Upper lobe of left lung (tissue), 6 donors: ENCODE measurements around the gene TRIM29. TPM values are rescaled to one million over a fixed set of nuclear protein-coding genes. Genes with fewer than 3 reads are reported as not detected.
A peak's percentile ranks its signal among the peaks of the same experiment; 100 is the strongest.

Source experiments
- ATAC-seq, 2 donors: fragments of 200-7000 bp; cut with Tn5 transposase; one replicate each; pipeline ENCODE4 v1.9.1; 2022; ENCODE audit warnings: mild to moderate bottlenecking in 2 of 2, moderate library complexity in 2 of 2; ENCODE audit not compliant: low FRiP score in 2 of 2
- DNase-seq, 2 donors: peaks; one replicate each; pipeline ENCODE4 v3.0.0-alpha.2; 2019 to 2020
- H3K27ac ChIP-seq, 4 donors: fragments of 200-600 bp; sonication (generic); one replicate each; pipeline ENCODE4 v1.5.1; 2016 to 2019
- H3K27me3 ChIP-seq, 4 donors: fragments of 200-600 bp; sonication (generic); one replicate each; pipeline ENCODE4 v1.5.1; 2017 to 2019
- H3K36me3 ChIP-seq, 4 donors: fragments of 200-600 bp; sonication (generic); one replicate each; pipeline ENCODE4 v1.5.1; 2016 to 2019
- H3K4me1 ChIP-seq, 4 donors: fragments of 200-600 bp; sonication (generic); one replicate each; pipeline ENCODE4 v1.5.1; 2018 to 2019
- H3K4me3 ChIP-seq, 4 donors: fragments of 200-600 bp; sonication (generic); one replicate each; pipeline ENCODE4 v1.5.1; 2017 to 2019; ENCODE audit warnings: mild to moderate bottlenecking in 2 of 4, moderate library complexity in 1 of 4
- H3K9me3 ChIP-seq, 4 donors: fragments of 200-600 bp; sonication (generic); one replicate each; pipeline ENCODE4 v1.5.1; 2018 to 2019
- EP300 ChIP-seq, 4 donors: sonication (generic); formaldehyde crosslinking; IDR thresholded peaks; one replicate each; pipeline ENCODE4 v1.5.1; 2017; ENCODE audit warnings: antibody characterized with exemption in 4 of 4, control low read depth in 2 of 4
- POLR2A ChIP-seq, 4 donors: fragments of 450-650 bp; IDR thresholded peaks; one replicate each; pipeline ENCODE4 v1.5.1; 2016 to 2017; ENCODE audit warnings: antibody characterized with exemption in 4 of 4, mild to moderate bottlenecking in 2 of 4
- POLR2AphosphoS5 ChIP-seq, 2 donors: sonication (generic); formaldehyde crosslinking; IDR thresholded peaks; one replicate each; pipeline ENCODE4 v1.5.1; 2017; ENCODE audit warnings: antibody characterized with exemption in 2 of 2
- WGBS, 2 donors: methylation state at CpG; one replicate each; pipeline ENCODE4 v1.1.5; 2017 to 2018; 5-methylcytosine and 5-hydroxymethylcytosine counted together
- total RNA-seq, 6 donors: library from RNA; depleted of rRNA in 4 of 6; stranded (reverse); fragments of >200 nt in 4 of 6; gene quantifications; one replicate each; pipeline versions ENCODE4 v1.1.0 to v1.2.1, GENCODE V29; 2016 to 2021
- TF ChIP-seq, protein P1 (sequence below), 6 experiments: fragments of 450-650 bp in 4 of 6; fragments of 200-600 bp in 2 of 6; sonication (generic) in 2 of 6; IDR thresholded peaks; one replicate each; pipeline ENCODE4 v1.5.1; 2016 to 2019; ENCODE audit warnings: antibody characterized with exemption in 6 of 6
- donor health status: DM: no; HTN: no; CAD: no; lungs with moderate emphysema.
- donor health status: DM: no; HTN: yes; CAD: no; lungs with severe emphysema.

The TRIM29 gene
- total RNA-seq, 6 donors from 2014 or later, result 2.3 to 36.7 (median 8.4) TPM

DNA sequence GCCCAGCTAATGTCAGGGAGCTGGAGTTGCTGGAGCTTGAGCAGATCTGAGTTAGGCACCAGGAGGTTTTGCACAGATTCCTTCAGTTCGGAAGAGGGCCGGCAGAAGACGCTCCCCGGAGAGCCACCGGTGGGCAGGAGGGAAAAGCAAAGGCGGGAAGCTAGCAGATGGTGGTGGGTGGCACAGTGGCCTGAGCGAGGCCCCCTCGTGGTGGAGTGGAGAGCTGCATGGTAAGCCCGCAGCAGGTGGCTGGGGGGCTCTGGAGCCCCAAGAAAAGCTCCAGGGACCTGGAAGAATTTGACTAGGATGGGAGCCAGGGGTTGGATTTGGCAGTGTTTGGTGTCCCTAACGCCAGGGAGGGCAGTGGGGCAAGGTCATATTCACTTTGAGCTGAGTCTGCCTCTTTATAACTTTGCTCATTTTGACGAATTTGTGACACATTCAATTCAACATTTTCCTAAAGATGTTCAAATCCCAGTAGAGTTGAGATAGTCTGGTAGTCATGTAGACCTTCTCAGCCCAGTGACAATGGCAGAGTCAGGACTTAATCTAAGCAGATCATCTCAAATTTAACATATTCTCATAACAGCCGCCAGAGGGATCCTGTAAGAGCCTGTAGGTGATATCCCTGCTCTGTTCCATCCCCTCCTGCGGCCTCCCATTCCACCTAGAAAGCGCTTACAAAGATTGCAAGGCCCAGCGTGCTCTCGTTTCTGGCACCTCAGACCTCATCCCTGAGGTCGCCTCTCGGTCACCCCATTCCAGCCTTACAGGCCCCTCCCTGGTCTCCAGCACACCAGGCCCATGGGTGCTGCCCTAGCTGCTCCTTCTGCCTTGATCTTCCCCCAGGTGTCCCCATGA is 57.9 kb downstream of the TRIM29 start:
- 40 to 53% methylated on average over 18 of the region's 18 CpGs for WGBS, 2 donors
- ATAC-seq (peak; percentile 11 to 66), DNase-seq (peak in 1 of 2 donors; percentile 27)
- Histone ChIP-seq H3K4me1 (no peaks in the 10 kb centered on the region), H3K9me3 (no peaks in the 10 kb centered on the region), H3K4me3 (no peak overlapping the region), H3K27ac (no peak overlapping the region), H3K27me3 (no peaks in the 10 kb centered on the region), H3K36me3 (no peaks in the 10 kb centered on the region)
- no peak for TF ChIP-seq POLR2AphosphoS5 (IDR thresholded peaks at IDR 0.05)
- TF ChIP-seq, protein P1, sequence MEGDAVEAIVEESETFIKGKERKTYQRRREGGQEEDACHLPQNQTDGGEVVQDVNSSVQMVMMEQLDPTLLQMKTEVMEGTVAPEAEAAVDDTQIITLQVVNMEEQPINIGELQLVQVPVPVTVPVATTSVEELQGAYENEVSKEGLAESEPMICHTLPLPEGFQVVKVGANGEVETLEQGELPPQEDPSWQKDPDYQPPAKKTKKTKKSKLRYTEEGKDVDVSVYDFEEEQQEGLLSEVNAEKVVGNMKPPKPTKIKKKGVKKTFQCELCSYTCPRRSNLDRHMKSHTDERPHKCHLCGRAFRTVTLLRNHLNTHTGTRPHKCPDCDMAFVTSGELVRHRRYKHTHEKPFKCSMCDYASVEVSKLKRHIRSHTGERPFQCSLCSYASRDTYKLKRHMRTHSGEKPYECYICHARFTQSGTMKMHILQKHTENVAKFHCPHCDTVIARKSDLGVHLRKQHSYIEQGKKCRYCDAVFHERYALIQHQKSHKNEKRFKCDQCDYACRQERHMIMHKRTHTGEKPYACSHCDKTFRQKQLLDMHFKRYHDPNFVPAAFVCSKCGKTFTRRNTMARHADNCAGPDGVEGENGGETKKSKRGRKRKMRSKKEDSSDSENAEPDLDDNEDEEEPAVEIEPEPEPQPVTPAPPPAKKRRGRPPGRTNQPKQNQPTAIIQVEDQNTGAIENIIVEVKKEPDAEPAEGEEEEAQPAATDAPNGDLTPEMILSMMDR (IDR thresholded peaks at IDR 0.05), result peak in 5 of 6 experiments; percentile 41 to 64 (median 51)

DNA sequence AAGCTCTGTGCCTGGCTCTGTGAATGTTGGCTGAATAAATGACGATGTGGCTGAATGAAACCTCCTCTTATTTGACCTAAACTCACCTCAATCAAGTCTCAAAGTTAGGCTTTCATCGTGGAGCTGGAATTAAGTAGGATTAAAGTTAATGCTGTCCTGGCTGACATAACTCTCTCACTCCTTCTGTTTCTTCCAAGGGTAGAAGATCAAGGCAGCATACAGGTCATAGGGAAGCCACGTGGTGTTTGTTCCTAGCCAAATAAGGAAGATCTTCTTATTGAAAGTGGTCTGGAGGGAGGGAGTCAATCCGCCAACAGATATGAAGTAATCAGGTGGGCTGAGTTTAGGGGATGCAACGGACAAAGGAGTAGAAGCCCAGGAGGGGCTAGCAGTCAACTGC is 59.5 kb downstream of the TRIM29 start:
- ATAC-seq, result no peak
- TF ChIP-seq POLR2A (IDR thresholded peaks at IDR 0.05) (no peak), POLR2AphosphoS5 (IDR thresholded peaks at IDR 0.05) (no peak), EP300 (IDR thresholded peaks at IDR 0.05) (no peak)
- TF ChIP-seq, protein P1 (IDR thresholded peaks at IDR 0.05), result no peak
- Histone ChIP-seq H3K36me3 (no peaks in the 10 kb centered on the region), H3K27me3 (no peaks in the 10 kb centered on the region), H3K9me3 (no peaks in the 10 kb centered on the region), H3K4me1 (no peaks in the 10 kb centered on the region), H3K4me3 (no peak overlapping the region), H3K27ac (no peak overlapping the region)
- WGBS, 2 donors, result 39 to 53% methylated on average over 5 of the region's 5 CpGs
- DNase-seq, result no peak

DNA sequence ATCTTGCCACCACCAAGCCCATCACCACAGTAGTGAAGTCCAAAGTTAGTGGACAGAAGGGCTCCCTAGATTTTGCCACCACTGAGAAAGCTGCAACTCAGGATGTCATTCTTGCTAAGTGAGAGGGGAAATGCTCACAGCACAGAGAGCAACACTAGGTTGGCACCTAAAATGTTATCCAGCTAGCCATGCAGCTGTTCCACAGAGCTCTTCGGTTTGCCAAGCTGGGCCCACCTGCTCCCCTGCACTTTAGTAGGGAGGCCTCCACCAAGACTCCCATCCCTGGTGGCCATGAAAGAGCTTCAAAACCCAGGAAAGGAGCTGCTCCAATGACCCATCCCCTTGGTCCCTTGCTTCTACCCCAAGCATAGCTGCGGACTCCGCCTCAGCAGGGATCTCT is 63.8 kb downstream of the TRIM29 start:
- Histone ChIP-seq H3K9me3 (no peaks in the 10 kb centered on the region), H3K4me1 (no peaks in the 10 kb centered on the region), H3K27me3 (no peaks in the 10 kb centered on the region), H3K27ac (no peak overlapping the region), H3K36me3 (no peaks in the 10 kb centered on the region), H3K4me3 (no peak overlapping the region)
- WGBS, 2 donors, result 94 to 96% methylated on average over 2 to 3 of the region's 3 CpGs
- TF ChIP-seq, protein P1 (IDR thresholded peaks at IDR 0.05), result no peak
- TF ChIP-seq POLR2AphosphoS5 (IDR thresholded peaks at IDR 0.05), result no peak
- ATAC-seq, result no peak
- no peak for DNase-seq

DNA sequence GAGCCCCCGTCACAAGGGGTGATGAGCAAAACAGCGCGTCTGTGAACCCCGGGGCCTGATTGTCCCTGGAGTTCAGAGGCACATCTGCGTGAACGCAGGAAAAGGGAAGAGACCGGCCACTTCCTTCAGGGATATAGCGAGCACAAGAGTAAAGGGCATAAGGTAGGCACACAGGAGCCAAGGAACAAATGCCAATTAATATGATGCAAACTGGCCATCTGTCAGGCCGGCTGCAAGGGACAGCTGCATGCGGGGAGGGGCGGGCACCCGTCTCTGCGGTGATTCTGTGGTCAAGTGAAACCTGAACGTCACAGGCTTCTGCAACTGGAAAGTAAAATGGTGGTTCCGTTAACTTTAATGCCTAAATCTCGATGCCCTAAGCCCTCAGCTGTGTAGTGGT is 64.7 kb downstream of the TRIM29 start:
- ATAC-seq (no peak), DNase-seq (no peak)
- no peak overlapping the region for H3K27ac ChIP-seq
- no peaks in the 10 kb centered on the region for H3K9me3 ChIP-seq
- no peak overlapping the region for H3K4me3 ChIP-seq
- no peak for TF ChIP-seq EP300 (IDR thresholded peaks at IDR 0.05)
- no peak for TF ChIP-seq POLR2A (IDR thresholded peaks at IDR 0.05)
- TF ChIP-seq POLR2AphosphoS5 (IDR thresholded peaks at IDR 0.05), result no peak
- no peaks in the 10 kb centered on the region for H3K4me1 ChIP-seq
- WGBS, 2 donors, result 75 to 79% methylated on average over 16 of the region's 16 CpGs
- no peaks in the 10 kb centered on the region for H3K36me3 ChIP-seq
- no peaks in the 10 kb centered on the region for H3K27me3 ChIP-seq

DNA sequence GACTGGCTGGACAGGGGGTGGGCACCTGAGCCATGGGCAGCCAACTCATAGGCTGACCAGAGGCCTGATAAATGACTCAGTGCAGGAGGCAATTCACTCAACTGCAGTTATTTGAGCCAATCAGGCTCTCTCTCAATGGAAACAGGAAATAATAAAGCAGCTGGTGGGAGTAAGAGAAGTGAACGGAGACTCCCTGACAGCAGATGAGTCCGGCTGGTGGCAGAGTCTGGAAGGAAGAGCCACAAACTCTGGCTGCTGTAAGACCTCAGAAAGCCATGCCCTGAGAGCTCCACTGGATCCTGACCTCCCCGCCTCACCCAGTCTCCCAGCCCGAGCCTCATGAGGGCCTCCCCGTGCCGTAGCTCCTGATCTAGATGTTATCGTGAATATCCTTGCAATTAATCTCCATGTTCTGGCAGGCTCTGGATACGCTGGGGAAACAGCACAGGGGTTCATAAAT is 69.8 kb downstream of the TRIM29 start:
- DNase-seq (no peak), ATAC-seq (no peak)
- WGBS, 2 donors, result 24 to 38% methylated on average over 8 of the region's 8 CpGs
- no peak for TF ChIP-seq EP300 (IDR thresholded peaks at IDR 0.05)
- TF ChIP-seq POLR2A (IDR thresholded peaks at IDR 0.05), result no peak
- TF ChIP-seq, protein P1 (IDR thresholded peaks at IDR 0.05), result no peak
- no peak for TF ChIP-seq POLR2AphosphoS5 (IDR thresholded peaks at IDR 0.05)
- Histone ChIP-seq H3K36me3 (no peaks in the 10 kb centered on the region), H3K27ac (no peak overlapping the region), H3K4me1 (no peaks in the 10 kb centered on the region), H3K4me3 (no peak overlapping the region), H3K27me3 (no peaks in the 10 kb centered on the region), H3K9me3 (no peaks in the 10 kb centered on the region)
